ENCODE results near the gene LOXHD1.

DNA sequence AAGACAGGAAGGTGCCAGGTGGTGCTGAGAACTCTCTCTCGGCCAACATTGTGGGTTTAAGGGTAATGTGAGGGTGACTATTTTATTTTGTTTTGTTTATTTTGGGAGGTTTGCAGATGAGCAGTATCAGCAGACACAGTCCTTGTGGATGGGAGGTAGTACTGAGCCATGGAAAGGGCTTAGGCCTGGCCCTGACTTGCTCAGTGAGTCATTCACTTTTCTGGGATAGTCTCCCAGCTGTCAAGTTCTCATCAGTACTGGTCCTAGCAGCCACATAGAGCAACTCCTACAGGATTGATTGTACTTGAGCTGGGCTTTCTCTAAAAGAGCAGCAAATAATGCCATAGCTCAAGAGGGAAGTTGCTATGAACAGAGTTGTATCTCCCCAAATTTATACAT, 175.2 kb downstream of the LOXHD1 start:
- TF ChIP-seq CTCF (conservative IDR thresholded peaks at IDR 0.05 in 1 of 2, IDR thresholded peaks at IDR 0.05 in 1 of 2; ENCODE audit: extremely low read depth in 1 of 2, insufficient read depth in 1 of 2, low read depth in 1 of 2, low read length in 2 of 2) (no peak), EZH2 (IDR thresholded peaks at IDR 0.05; ENCODE audit: borderline replicate concordance, low read length) (no peak)
